Measurements from ENCODE around the gene HSPA1L. TPM values are rescaled to one million over a fixed set of nuclear protein-coding genes. Genes with fewer than 3 reads are reported as not detected.
"Not testable (repeated sequence)": the region's sequence is repeated elsewhere in the genome, so short reads cannot be mapped to it uniquely, and the experiment has no call there.

The HSPA1L gene
- total RNA-seq, 1 donor from 2014 or later, result 2.5 TPM

- H3K4me3 Mint-ChIP-seq (ENCODE audit: unreplicated experiment), result no peak overlapping the region
These were observed 36.4 kb upstream of the HSPA1L start for GRCh38 chr6:31851485-31851832.

GRCh38 chr6:31850765-31851484 lies 35.8 kb upstream of the HSPA1L start:
- Mint-ChIP-seq H3K4me1 (ENCODE audit: low read depth, unreplicated experiment) (no peaks in the 10 kb centered on the region), H3K27me3 (ENCODE audit: unreplicated experiment) (peaks cover 4% of the 10 kb centered on the region), H3K9me3 (ENCODE audit: unreplicated experiment) (no peaks in the 10 kb centered on the region), H3K27ac (ENCODE audit: unreplicated experiment) (no peak overlapping the region), H3K36me3 (ENCODE audit: unreplicated experiment) (peaks cover 5% of the 10 kb centered on the region), H3K4me3 (ENCODE audit: unreplicated experiment) (no peak overlapping the region)
- DNase-seq, result no peak
- TF ChIP-seq CTCF (IDR thresholded peaks at IDR 0.05; ENCODE audit: partially characterized antibody, unreplicated experiment), result no peak

More at GRCh38 chr6:31851485-31851832, 36.4 kb upstream of the HSPA1L start:
- Mint-ChIP-seq H3K4me1 (ENCODE audit: low read depth, unreplicated experiment) (no peaks in the 10 kb centered on the region), H3K36me3 (ENCODE audit: unreplicated experiment) (peaks cover 5% of the 10 kb centered on the region), H3K27me3 (ENCODE audit: unreplicated experiment) (peaks cover 5% of the 10 kb centered on the region), H3K9me3 (ENCODE audit: unreplicated experiment) (no peaks in the 10 kb centered on the region), H3K27ac (ENCODE audit: unreplicated experiment) (no peak overlapping the region)
- TF ChIP-seq CTCF (IDR thresholded peaks at IDR 0.05; ENCODE audit: partially characterized antibody, unreplicated experiment), result no peak
- no peak for DNase-seq

- Mint-ChIP-seq H3K27me3 (ENCODE audit: unreplicated experiment) (peaks cover 4% of the 10 kb centered on the region), H3K4me1 (ENCODE audit: low read depth, unreplicated experiment) (no peaks in the 10 kb centered on the region)
These were observed 32.3 kb upstream of the HSPA1L start for GRCh38 chr6:31847276-31847978.

GRCh38 chr6:31844507-31844906 lies 29.4 kb upstream of the HSPA1L start:
- no peak for DNase-seq
- Mint-ChIP-seq H3K4me1 (ENCODE audit: low read depth, unreplicated experiment) (no peaks in the 10 kb centered on the region), H3K9me3 (ENCODE audit: unreplicated experiment) (peaks cover 2% of the 10 kb centered on the region), H3K36me3 (ENCODE audit: unreplicated experiment) (no peaks in the 10 kb centered on the region), H3K27me3 (ENCODE audit: unreplicated experiment) (peaks cover 5% of the 10 kb centered on the region), H3K27ac (ENCODE audit: unreplicated experiment) (no peak overlapping the region), H3K4me3 (ENCODE audit: unreplicated experiment) (no peak overlapping the region)
- no peak for TF ChIP-seq CTCF (IDR thresholded peaks at IDR 0.05; ENCODE audit: partially characterized antibody, unreplicated experiment)

More at GRCh38 chr6:31847276-31847978, 32.3 kb upstream of the HSPA1L start:
- Mint-ChIP-seq H3K4me3 (ENCODE audit: unreplicated experiment) (no peak overlapping the region), H3K36me3 (ENCODE audit: unreplicated experiment) (no peaks in the 10 kb centered on the region), H3K9me3 (ENCODE audit: unreplicated experiment) (no peaks in the 10 kb centered on the region), H3K27ac (ENCODE audit: unreplicated experiment) (no peak overlapping the region)
- no peak for DNase-seq
- TF ChIP-seq CTCF (IDR thresholded peaks at IDR 0.05; ENCODE audit: partially characterized antibody, unreplicated experiment), result no peak

- Mint-ChIP-seq H3K27me3 (ENCODE audit: unreplicated experiment) (peaks cover 5% of the 10 kb centered on the region), H3K9me3 (ENCODE audit: unreplicated experiment) (peaks cover 2% of the 10 kb centered on the region), H3K36me3 (ENCODE audit: unreplicated experiment) (no peaks in the 10 kb centered on the region), H3K4me1 (ENCODE audit: low read depth, unreplicated experiment) (peaks cover 5% of the 10 kb centered on the region), H3K4me3 (ENCODE audit: unreplicated experiment) (no peak overlapping the region), H3K27ac (ENCODE audit: unreplicated experiment) (no peak overlapping the region)
- no peak for TF ChIP-seq CTCF (IDR thresholded peaks at IDR 0.05; ENCODE audit: partially characterized antibody, unreplicated experiment)
- DNase-seq, result no peak
These were observed 27.0 kb upstream of the HSPA1L start for GRCh38 chr6:31842053-31842452.

- H3K4me1 Mint-ChIP-seq (ENCODE audit: low read depth, unreplicated experiment), result peaks cover 16% of the 10 kb centered on the region
- not testable (repeated sequence) for H3K9me3 Mint-ChIP-seq (ENCODE audit: unreplicated experiment); DNase-seq; H3K27ac Mint-ChIP-seq (ENCODE audit: unreplicated experiment); H3K4me3 Mint-ChIP-seq (ENCODE audit: unreplicated experiment); H3K36me3 Mint-ChIP-seq (ENCODE audit: unreplicated experiment)
- peaks cover 16% of the 10 kb centered on the region for H3K27me3 Mint-ChIP-seq (ENCODE audit: unreplicated experiment)
These were observed 24.7 kb upstream of the HSPA1L start for GRCh38 chr6:31839779-31840126.

Measured in glutamatergic neuron (in vitro differentiated cells).